GM19455 (cell line): Measurements from ENCODE around the gene ATP5PD.

Experiments
- ATAC-seq: cut with Tn5 transposase; IDR thresholded peaks from one replicate; pipeline ENCODE4 v1.9.1; 2021; ENCODE audit not compliant: unreplicated experiment

ATP5PD gene

GRCh38 chr17:75046407-75047289, at the start of gene ATP5PD, which contains the start of gene KCTD2:
Gene ATP5PD, minus strand, starts transcription at chr17:75046969. Its CDS starts 4,319 bp downstream, at chr17:75042650.
Gene KCTD2, plus strand, starts transcription at chr17:75047225. Its CDS starts 26 bp downstream, at chr17:75047251.
- ATAC-seq = peak; percentile 94

- ATAC-seq = no peak
Observed at GRCh38 chr17:75096082-75096625, 49.4 kb upstream of the ATP5PD start.

GRCh38 chr17:75094871-75095399, 48.2 kb upstream of the ATP5PD start:
- ATAC-seq = no peak

GRCh38 chr17:75093548-75094158, 46.9 kb upstream of the ATP5PD start:
- no peak for ATAC-seq

GRCh38 chr17:75091855-75092327, 45.1 kb upstream of the ATP5PD start:
- ATAC-seq = no peak

- ATAC-seq = no peak
Observed at GRCh38 chr17:75090871-75091854, 44.4 kb upstream of the ATP5PD start.

- ATAC-seq = no peak
Observed at GRCh38 chr17:75088465-75089417, 42.0 kb upstream of the ATP5PD start.

- no peak for ATAC-seq
Observed at GRCh38 chr17:75087558-75088453, 41.0 kb upstream of the ATP5PD start, which contains the start of gene SLC16A5. Gene SLC16A5, plus strand, starts transcription at chr17:75087954. Its CDS starts 5,683 bp downstream, at chr17:75093637.

- ATAC-seq = no peak
Observed at GRCh38 chr17:75087182-75087557, 40.4 kb upstream of the ATP5PD start.

- ATAC-seq = no peak
Observed at GRCh38 chr17:75086496-75087181, 39.9 kb upstream of the ATP5PD start.

GRCh38 chr17:75084039-75084660, 37.4 kb upstream of the ATP5PD start:
- ATAC-seq = no peak

- no peak for ATAC-seq
Observed at GRCh38 chr17:75082683-75083082, 35.9 kb upstream of the ATP5PD start.

- no peak for ATAC-seq
Observed at GRCh38 chr17:75081611-75082540, 35.1 kb upstream of the ATP5PD start.

- no peak for ATAC-seq
Observed at GRCh38 chr17:75079023-75079373, 32.2 kb upstream of the ATP5PD start.

- ATAC-seq = peak; percentile 22
Observed at GRCh38 chr17:75078284-75079022, 31.7 kb upstream of the ATP5PD start.
